22Rv1 (cell line): ENCODE measurements around the gene ADA.

Experiments
- ZFX ChIP-seq: fragments of 450-650 bp; IDR thresholded peaks from 2 replicates; pipeline ENCODE4 v1.6.1; 2017; ENCODE audit warnings: antibody characterized with exemption, borderline replicate concordance
- TF ChIP-seq, protein P1 (sequence below): fragments of 450-650 bp; IDR thresholded peaks from 2 replicates; pipeline ENCODE4 v1.5.1; 2017; ENCODE audit warnings: mild to moderate bottlenecking

DNA sequence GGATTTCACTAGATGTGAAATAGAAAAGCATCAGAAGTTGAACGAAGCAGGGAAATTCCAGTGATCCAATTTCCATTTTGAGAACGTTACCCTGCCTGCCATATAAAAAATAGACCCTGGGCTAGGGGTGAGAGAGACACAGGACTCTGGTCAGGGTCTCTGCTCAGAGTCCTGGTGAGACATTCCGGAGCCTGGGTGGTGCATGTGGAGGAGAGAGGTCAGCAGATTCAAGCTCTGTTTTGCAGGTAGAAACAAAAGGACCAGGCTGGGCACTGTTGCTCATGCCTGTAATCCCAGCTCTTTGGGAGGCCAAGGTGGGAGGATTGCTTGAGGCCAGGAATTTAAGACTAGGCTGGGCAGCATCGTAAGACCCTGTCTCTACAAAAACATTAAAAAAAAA lies 51.2 kb downstream of the ADA start:
- TF ChIP-seq, protein P1, sequence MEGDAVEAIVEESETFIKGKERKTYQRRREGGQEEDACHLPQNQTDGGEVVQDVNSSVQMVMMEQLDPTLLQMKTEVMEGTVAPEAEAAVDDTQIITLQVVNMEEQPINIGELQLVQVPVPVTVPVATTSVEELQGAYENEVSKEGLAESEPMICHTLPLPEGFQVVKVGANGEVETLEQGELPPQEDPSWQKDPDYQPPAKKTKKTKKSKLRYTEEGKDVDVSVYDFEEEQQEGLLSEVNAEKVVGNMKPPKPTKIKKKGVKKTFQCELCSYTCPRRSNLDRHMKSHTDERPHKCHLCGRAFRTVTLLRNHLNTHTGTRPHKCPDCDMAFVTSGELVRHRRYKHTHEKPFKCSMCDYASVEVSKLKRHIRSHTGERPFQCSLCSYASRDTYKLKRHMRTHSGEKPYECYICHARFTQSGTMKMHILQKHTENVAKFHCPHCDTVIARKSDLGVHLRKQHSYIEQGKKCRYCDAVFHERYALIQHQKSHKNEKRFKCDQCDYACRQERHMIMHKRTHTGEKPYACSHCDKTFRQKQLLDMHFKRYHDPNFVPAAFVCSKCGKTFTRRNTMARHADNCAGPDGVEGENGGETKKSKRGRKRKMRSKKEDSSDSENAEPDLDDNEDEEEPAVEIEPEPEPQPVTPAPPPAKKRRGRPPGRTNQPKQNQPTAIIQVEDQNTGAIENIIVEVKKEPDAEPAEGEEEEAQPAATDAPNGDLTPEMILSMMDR = no peak
- TF ChIP-seq ZFX = no peak
